H1 (cell line): ENCODE measurements around the gene DDB1. TPM values are rescaled to one million over a fixed set of nuclear protein-coding genes. Genes with fewer than 3 reads are reported as not detected.

Source experiments
- ATF2 ChIP-seq: IDR thresholded peaks from 2 replicates; pipeline ENCODE4 v1.6.1; 2012; ENCODE audit warnings: low read length, inconsistent platforms
- HDAC2 ChIP-seq, 2 experiments: fragments of 300-600 bp in 1 of 2; sonication (generic) in 1 of 2; IDR thresholded peaks; 2 replicates each; pipeline ENCODE4 v1.6.1; 2011 to 2012; ENCODE audit warnings: low read depth in 2 of 2, low read length in 2 of 2, mild to moderate bottlenecking in 2 of 2, moderate library complexity in 2 of 2, borderline replicate concordance in 1 of 2, inconsistent platforms in 1 of 2
- NRF1 ChIP-seq: IDR thresholded peaks from 2 replicates; pipeline ENCODE4 v1.6.1; 2011; ENCODE audit warnings: mild to moderate bottlenecking, low read depth, low read length, improper control_type of control experiment
- RNF2 ChIP-seq: fragments of 200-900, 300-1000 bp; sonication (generic); IDR thresholded peaks from 2 replicates; pipeline ENCODE4 v1.7.1; 2016; ENCODE audit warnings: borderline replicate concordance, low read depth, mild to moderate bottlenecking, antibody characterized with exemption, low read length; ENCODE audit not compliant: poor library complexity, severe bottlenecking; ENCODE audit errors: missing control alignments
- polyA plus RNA-seq, 7 experiments: library from polyadenylated mRNA; depleted of rRNA in 3 of 7; stranded (reverse) in 5 of 7; unstranded in 2 of 7; fragments of >200 nt in 5 of 7; fragments of 200-250 nt in 2 of 7; gene quantifications; 1 replicate in 5 of 7; 2 replicates in 1 of 7; 4 replicates in 1 of 7; pipeline versions ENCODE4 v1.2.1 to v1.2.3, GENCODE V29; 2011 to 2013; ENCODE audit warnings: missing spikeins in 2 of 7, mixed read lengths in 2 of 7
- total RNA-seq: library from RNA; stranded (reverse); fragmentation: NEBNext Ultra II Directional; extraction: Animal tissue kit (Norgen Biotek cat#: 25700); gene quantifications from 2 replicates; pipeline ENCODE4 v1.2.1, GENCODE V29; 2021

The DDB1 gene
- total and polyA plus RNA-seq, 2 of the 8 experiments (the other 6 are each of a cell fraction or from before 2014, with no cell fraction given), result 275 to 306 TPM

GRCh38 chr11:61337706-61338470 is 5.0 kb upstream of the DDB1 start (continued):
- TF ChIP-seq ATF2, result no peak
- TF ChIP-seq RNF2, result no peak
- TF ChIP-seq NRF1, result no peak
- no peak for TF ChIP-seq HDAC2 (IDR thresholded peaks at IDR 0.05; ENCODE audit: borderline replicate concordance in 1 of 2, low read depth in 2 of 2, low read length in 2 of 2)
- TF ChIP-seq, all 59 proteins: peak for 0
